Body of pancreas (tissue), 4 donors: ENCODE data around the gene AKT1S1. TPM values are rescaled to one million over a fixed set of nuclear protein-coding genes. Genes with fewer than 3 reads are reported as not detected.
A peak's percentile ranks its signal among the peaks of the same experiment; 100 is the strongest.

Source experiments
- ATAC-seq: fragments of 150-250 bp; one replicate; pipeline ENCODE4 v1.9.1; 2016
- DNase-seq, 4 donors: peaks; one replicate each; pipeline ENCODE4 v3.0.0-alpha.2; 2019
- H3K27ac ChIP-seq, 4 donors: fragments of 200-600 bp; sonication (generic); 1 replicate in 3 of 4; 2 replicates in 1 of 4; pipeline versions ENCODE4 v1.5.1 to v1.6.1; 2016 to 2019; ENCODE audit warnings: mild to moderate bottlenecking in 1 of 4, mixed read lengths in 1 of 4, moderate library complexity in 1 of 4
- H3K27me3 ChIP-seq, 2 donors: fragments of 200-600 bp; sonication (generic); one replicate each; pipeline ENCODE4 v1.6.0; 2016; ENCODE audit warnings: mild to moderate bottlenecking in 1 of 2
- H3K36me3 ChIP-seq, 2 donors: fragments of 200-600 bp; sonication (generic); replicated peaks in 1 of 2; 2 replicates each; pipeline ENCODE4 v1.5.1; 2016; ENCODE audit warnings: low read depth in 2 of 2; ENCODE audit not compliant: insufficient read depth in 1 of 2
- H3K4me1 ChIP-seq: fragments of 200-600 bp; sonication (generic); one replicate; pipeline ENCODE4 v1.6.0; 2016
- H3K4me3 ChIP-seq, 2 donors: fragments of 200-600 bp; sonication (generic); 1 replicate in 1 of 2; 2 replicates in 1 of 2; pipeline ENCODE4 v1.5.1; 2016 to 2019
- H3K9me3 ChIP-seq, 3 donors: fragments of 200-600 bp; sonication (generic); 1 replicate in 2 of 3; 2 replicates in 1 of 3; pipeline ENCODE4 v1.5.1; 2016
- CTCF ChIP-seq, 7 experiments: fragments of 450-650 bp in 4 of 7; fragments of 200-600 bp in 3 of 7; sonication (generic) in 3 of 7; IDR thresholded peaks; one replicate each; pipeline ENCODE4 v1.5.1; 2016 to 2019; ENCODE audit warnings: antibody characterized with exemption in 7 of 7
- POLR2A ChIP-seq, 3 donors: fragments of 450-650 bp; IDR thresholded peaks; one replicate each; pipeline ENCODE4 v1.6.1; 2016; ENCODE audit warnings: antibody characterized with exemption in 3 of 3, mild to moderate bottlenecking in 2 of 3
- WGBS, 2 donors: methylation state at CpG; one replicate each; pipeline ENCODE4 v1.1.5; 2017; 5-methylcytosine and 5-hydroxymethylcytosine counted together
- intact Hi-C: fragments of 100-400 bp; cut with DNase I; formaldehyde crosslinking; loops from one replicate; pipeline ENCODE4 v1.15.1; 2023
- total RNA-seq, 2 donors: library from RNA; depleted of rRNA; stranded (reverse); fragments of >200 nt; gene quantifications; one replicate each; pipeline ENCODE4 v1.1.0, GENCODE V29; 2016

Gene AKT1S1
- total RNA-seq, 2 donors from 2014 or later: 7.5 to 20.1 TPM

GRCh38 chr19:49852631-49853126 lies 24.5 kb downstream of the AKT1S1 start:
- peaks cover 36% of the 10 kb centered on the region for H3K4me1 ChIP-seq
- DNase-seq (peak in 1 of 4 donors; percentile 7), ATAC-seq (no peak)
- 46 to 47% methylated on average over 14 of the region's 14 CpGs for WGBS, 2 donors
- H3K9me3 ChIP-seq: no peaks in the 10 kb centered on the region
- no peaks in the 10 kb centered on the region for H3K27me3 ChIP-seq
- intact Hi-C loops: no loop called here
- H3K4me3 ChIP-seq: no peak overlapping the region
- H3K36me3 ChIP-seq: peaks cover 0 to 2% of the 10 kb centered on the region in 2 donors
- TF ChIP-seq POLR2A (IDR thresholded peaks at IDR 0.05) (no peak), CTCF (IDR thresholded peaks at IDR 0.05) (no peak)
- H3K27ac ChIP-seq: peak overlapping the region in 2 of 4 donors; percentile 28 to 99

- DNase-seq: peak in 3 of 4 donors; percentile 47 to 59 (median 47)
Measured at GRCh38 chr19:49851456-49852259, 25.5 kb downstream of the AKT1S1 start.

GRCh38 chr19:49850487-49851342 lies 26.4 kb downstream of the AKT1S1 start, which contains the start of gene PTOV1:
Gene PTOV1, plus strand, starts transcription at chr19:49851159.
- H3K36me3 ChIP-seq: no peaks in the 10 kb centered on the region
- H3K27me3 ChIP-seq: no peaks in the 10 kb centered on the region
- H3K4me1 ChIP-seq: peaks cover 36% of the 10 kb centered on the region
- WGBS, 2 donors: 0% methylated on average over 6 to 67 of the region's 98 CpGs
- peak within 1 kb of the TSS; percentile 93 to 99 (median 99) for H3K27ac ChIP-seq
- H3K9me3 ChIP-seq: no peaks in the 10 kb centered on the region
- peak; percentile 94 for ATAC-seq
- intact Hi-C loops: no loop called here
- peak; percentile 93 to 94 (median 94) for DNase-seq
- peak within 1 kb of the TSS; percentile 44 to 75 for H3K4me3 ChIP-seq
- TF ChIP-seq POLR2A (IDR thresholded peaks at IDR 0.05) (peak; percentile 80 to 89 (median 83)), CTCF (IDR thresholded peaks at IDR 0.05) (peak in 1 of 7 experiments; percentile 15)

More at GRCh38 chr19:49851456-49852259, 25.5 kb downstream of the AKT1S1 start:
- H3K4me1 ChIP-seq: peaks cover 36% of the 10 kb centered on the region
- peak overlapping the region; percentile 93 to 99 (median 99) for H3K27ac ChIP-seq
- H3K27me3 ChIP-seq: no peaks in the 10 kb centered on the region
- TF ChIP-seq POLR2A (IDR thresholded peaks at IDR 0.05) (no peak), CTCF (IDR thresholded peaks at IDR 0.05) (no peak)
- ATAC-seq: peak; percentile 18
- intact Hi-C loops: no loop called here
- WGBS, 2 donors: 1% methylated on average over 30 to 59 of the region's 78 CpGs
- peak overlapping the region; percentile 44 to 75 for H3K4me3 ChIP-seq
- peaks cover 0 to 2% of the 10 kb centered on the region in 2 donors for H3K36me3 ChIP-seq
- no peaks in the 10 kb centered on the region for H3K9me3 ChIP-seq

- ATAC-seq: no peak
- intact Hi-C loops: no loop called here
- Histone ChIP-seq H3K27me3 (no peaks in the 10 kb centered on the region), H3K9me3 (no peaks in the 10 kb centered on the region), H3K4me1 (peaks cover 36% of the 10 kb centered on the region), H3K4me3 (peak overlapping the region in 1 of 2 donors; percentile 44), H3K36me3 (no peaks in the 10 kb centered on the region), H3K27ac (peak overlapping the region; percentile 93 to 99 (median 99))
- no peak for TF ChIP-seq CTCF (IDR thresholded peaks at IDR 0.05)
- no peak for TF ChIP-seq POLR2A (IDR thresholded peaks at IDR 0.05)
- 39 to 51% methylated on average over 12 of the region's 12 CpGs for WGBS, 2 donors
- no peak for DNase-seq
Measured at GRCh38 chr19:49850221-49850486, 27.0 kb downstream of the AKT1S1 start.
